Gastrocnemius medialis (tissue), 4 donors: Measurements from ENCODE around the gene SIGLECL1.

Experiments used
- CTCF ChIP-seq, 5 experiments: fragments of 450-650 bp in 3 of 5; fragments of 200-600 bp in 2 of 5; sonication (generic) in 2 of 5; IDR thresholded peaks in 4 of 5; conservative IDR thresholded peaks in 1 of 5; 1 replicate in 4 of 5; 2 replicates in 1 of 5; pipeline ENCODE4 v1.5.1; 2016 to 2019; ENCODE audit warnings: antibody characterized with exemption in 5 of 5, mild to moderate bottlenecking in 3 of 5, moderate library complexity in 3 of 5
- POLR2A ChIP-seq, 2 donors: fragments of 450-650 bp; IDR thresholded peaks; one replicate each; pipeline ENCODE4 v1.6.1; 2017; ENCODE audit warnings: antibody characterized with exemption in 2 of 2, mild to moderate bottlenecking in 2 of 2, moderate library complexity in 2 of 2

- no peak for TF ChIP-seq CTCF (IDR thresholded peaks at IDR 0.05 in 4 of 5, conservative IDR thresholded peaks at IDR 0.05 in 1 of 5)
- no peak for TF ChIP-seq POLR2A (IDR thresholded peaks at IDR 0.05)
These were observed 40.6 kb upstream of the SIGLECL1 start for GRCh38 chr19:51210191-51210784.
